HL-60/S4 treated with retinoic acid at 250 ng/mL for 4 days and 3 days (cell line): ENCODE data around the gene ERCC4.

ENCODE experiments used
- in situ Hi-C: fragments of 300-500 bp; cut with MboI; formaldehyde crosslinking; loops from 2 replicates; pipeline ENCODE4 v1.7.0; 2022; ENCODE audit warnings: low sequenced_read_pairs

Gene ERCC4

DNA sequence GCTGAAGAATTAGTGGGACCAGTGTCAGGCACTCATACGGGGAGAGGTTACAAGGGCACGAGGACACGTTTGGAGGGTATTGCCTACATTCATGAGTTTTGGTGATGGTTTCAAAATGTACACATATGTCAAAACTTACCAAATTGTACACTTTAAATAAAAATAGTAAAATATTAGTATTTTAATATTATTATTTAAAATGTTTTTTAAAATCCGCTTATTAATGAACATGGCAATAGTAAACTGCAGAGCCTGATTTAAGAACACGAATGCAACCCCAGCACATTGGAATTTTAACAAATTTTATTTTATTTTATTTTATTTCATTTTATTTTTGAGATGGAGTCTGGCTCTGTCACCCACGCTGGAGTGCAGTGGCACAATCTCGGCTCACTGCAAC, 10.9 kb upstream of the ERCC4 start:
- in situ Hi-C loops: loop anchor here (25.0 kb wide), 1 partner anchor 628 kb away; no protein-coding TSS in a partner anchor

DNA sequence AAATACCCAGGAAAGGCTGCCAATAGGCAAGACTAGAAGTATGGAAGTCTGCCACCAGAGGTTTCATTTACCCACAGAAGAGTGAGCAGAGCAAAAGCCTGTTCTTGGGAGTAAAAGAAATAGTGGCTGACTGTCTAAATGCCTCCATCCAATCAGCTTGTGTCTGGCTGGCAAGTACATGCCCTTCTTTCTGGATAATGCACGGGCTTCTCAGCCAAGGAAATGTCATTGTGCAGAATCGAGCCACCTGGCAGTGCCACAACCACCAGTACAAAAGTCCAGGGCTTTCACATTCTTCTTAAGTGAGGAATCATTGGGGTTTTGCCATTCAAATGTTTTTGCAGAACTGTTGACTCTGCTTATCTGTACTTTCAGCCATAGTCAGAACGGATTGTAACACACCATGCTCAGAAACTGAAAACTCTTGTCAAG, 10.1 kb upstream of the ERCC4 start:
- in situ Hi-C loops: loop anchor here (25.0 kb wide), 1 partner anchor 627 kb away; no protein-coding TSS in a partner anchor

DNA sequence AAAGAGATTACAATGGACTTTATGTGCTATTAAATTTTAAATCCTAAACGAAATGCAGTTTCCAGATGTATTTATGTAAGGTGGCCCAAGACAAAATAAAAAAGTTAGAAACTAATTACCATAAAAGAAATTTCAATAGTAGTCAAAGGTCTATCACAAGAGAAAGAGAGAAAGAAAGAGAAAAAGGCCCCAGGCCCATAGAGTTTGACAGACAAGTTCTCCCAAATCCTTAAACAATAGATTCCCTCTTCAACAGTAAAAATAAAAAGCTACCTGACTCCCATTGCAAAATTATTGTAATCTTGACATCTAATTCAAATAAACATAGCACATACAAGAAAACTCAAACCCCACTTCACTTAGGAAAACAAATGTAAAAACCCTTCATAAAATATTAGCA, 8.6 kb upstream of the ERCC4 start:
- in situ Hi-C loops: loop anchor here (25.0 kb wide), 1 partner anchor 626 kb away; no protein-coding TSS in a partner anchor

DNA sequence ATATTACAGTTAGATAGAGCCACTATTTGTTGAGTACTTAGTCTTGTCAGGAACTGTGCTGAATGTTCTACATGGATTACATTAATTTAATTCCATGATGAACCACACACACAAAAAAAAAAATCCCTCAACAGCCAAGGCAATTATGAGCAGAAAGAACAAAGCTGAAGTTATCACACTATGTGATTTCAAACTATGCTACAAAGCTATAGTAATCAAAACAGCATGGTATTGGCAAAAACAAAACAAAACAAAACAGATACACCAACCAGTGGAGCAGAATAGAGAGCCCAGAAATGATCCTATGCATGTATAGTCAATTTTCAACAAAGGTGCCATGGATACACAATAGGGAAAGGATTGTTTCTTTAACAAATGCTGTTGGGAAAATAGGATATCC, 8.1 kb upstream of the ERCC4 start:
- in situ Hi-C loops: loop anchor here (25.0 kb wide), 1 partner anchor 625 kb away; no protein-coding TSS in a partner anchor

DNA sequence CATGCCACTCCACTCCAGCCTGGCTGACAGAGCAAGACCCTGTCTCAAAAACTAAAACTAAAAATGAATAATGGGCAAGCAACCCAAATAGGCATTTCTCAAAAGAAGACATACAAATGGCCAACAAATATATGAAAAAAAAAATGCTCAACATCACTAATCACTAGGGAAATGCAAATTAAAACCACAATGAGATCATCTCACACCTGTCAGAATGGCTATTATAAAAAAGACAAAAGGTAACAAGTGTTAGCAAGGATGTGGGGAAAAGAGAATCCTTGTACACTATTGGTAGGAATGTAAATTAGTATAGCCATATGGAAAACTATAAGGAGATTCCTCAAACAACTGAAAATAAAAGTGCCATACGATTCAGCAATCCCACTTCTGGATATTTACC, 7.1 kb upstream of the ERCC4 start:
- in situ Hi-C loops: loop anchor here (25.0 kb wide), 1 partner anchor 624 kb away; no protein-coding TSS in a partner anchor

DNA sequence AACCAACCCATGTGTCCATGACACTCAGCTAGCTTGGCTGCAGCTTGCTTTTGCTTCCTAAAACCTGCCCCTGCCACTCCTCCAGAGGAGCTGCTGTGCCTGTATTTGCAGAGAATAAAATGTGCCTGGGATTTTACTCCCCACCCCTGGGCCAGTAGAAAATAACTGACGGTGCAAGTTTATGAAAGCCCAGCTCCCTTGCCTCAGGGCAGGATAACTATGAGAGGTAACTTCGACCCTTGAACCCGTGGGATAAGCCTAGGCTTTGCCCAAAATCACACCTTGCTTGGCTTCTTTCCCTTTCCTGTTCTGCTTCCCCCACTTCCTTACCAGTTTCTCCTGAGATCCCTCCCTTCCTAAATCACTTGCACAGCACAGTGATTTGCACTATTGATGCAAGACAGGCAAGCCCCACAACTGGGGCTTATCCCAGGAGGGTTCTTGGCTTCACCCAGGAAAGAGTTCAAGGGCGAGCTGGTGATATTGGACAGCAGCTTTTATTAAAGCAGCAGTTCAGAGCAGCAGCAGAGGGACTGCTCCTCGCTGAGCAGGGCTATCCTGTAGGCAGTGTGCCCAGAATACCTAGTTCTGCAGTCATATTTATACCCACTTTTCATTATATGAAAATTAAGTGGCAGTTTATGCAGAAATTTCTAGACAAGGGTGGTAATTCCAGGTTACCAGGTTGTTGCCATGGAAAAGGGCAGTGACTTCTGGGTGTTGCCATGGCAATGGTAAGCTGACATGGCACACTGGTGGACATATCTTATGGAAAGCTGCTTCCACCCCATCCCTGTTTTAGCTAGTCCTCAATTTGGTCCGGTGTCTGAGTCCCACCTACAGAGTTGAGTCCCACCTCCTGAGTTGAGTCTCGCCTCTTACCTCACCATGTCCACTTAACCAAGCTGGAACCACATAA, 6.3 kb upstream of the ERCC4 start:
- in situ Hi-C loops: loop anchor here (25.0 kb wide), 1 partner anchor 624 kb away; no protein-coding TSS in a partner anchor

DNA sequence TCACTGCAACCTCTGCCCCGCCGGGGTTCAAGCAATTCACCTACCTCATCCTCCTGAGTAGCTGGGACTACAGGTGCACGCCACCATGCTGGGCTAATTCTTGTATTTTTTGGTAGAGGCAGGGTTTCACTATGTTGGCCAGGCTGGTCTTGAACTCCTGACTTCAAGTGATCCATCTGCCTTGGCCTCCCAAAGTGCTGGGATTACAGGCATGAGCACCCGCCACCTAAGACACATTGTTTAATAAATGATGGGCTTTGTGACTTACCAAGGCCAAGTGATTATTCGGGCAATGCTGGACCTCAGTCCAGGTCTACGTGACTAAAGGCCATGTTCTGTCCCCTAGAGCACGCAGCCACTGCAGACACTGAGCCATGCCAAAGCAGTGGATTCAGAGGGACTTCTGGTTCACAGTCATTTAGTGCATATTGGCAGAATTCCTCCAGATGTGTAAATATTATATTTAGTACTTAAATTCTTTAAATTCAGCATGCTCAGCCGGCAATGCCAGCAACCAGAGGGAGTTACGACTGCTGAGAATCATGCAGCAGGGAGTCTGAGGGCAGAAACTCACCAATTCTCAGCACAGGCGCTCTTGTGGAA, 4.8 kb upstream of the ERCC4 start:
- in situ Hi-C loops: loop anchor here (25.0 kb wide), 1 partner anchor 622 kb away; no protein-coding TSS in a partner anchor

DNA sequence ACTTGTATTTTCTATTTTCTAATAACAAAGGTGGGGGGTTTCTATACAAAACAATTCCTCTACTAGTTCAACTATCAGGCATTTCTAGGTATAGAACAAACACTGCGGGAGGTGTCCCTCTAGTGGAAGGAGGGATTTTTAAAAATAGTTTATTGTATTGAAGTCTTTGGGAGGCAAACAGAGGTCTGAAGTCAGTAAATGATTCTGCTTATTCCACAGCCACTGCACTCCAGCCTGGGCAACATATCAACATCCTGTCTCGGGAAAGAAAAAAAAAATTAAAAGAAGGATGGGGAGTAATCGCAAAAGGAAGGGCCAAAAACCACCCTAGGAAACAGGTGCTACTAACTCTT, 648 bp upstream of the ERCC4 start:
- in situ Hi-C loops: loop anchor here (25.0 kb wide), 1 partner anchor 618 kb away; no protein-coding TSS in a partner anchor

DNA sequence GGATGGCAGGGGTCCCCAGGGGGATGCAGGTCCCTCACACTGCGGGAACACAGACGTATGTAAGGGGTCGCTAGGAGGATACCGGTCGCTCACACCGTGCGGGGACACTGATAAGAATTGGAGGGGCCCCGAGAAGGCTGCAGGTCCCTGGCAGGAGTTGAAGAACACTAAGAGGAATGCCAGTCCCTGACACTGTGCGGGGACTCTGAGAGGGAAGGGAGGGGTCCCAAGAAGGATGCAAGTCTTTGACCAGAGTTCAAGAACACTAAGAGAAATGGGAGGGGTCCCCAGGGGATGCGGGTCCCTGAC, 510 bp downstream of the ERCC4 start:
- in situ Hi-C loops: loop anchor here (25.0 kb wide), 1 partner anchor 617 kb away; no protein-coding TSS in a partner anchor

DNA sequence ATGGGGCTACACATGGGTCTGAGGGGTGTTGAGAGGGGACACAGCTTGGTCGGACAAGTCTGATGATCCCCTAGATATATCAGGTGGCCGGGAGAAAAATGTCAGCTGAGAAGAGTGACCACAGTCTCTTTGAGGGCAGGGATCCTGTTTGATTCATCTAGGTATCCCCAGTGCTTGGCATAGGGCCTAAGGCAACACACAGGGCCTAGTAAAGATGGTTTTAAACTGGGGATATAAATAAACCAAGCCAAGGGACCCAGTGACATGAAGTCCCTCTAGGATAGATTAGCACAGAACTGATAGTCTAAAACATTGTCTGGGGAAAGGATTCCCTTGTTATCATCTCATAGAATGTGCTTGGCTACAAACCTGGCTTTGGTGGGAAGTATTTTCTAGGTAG, 1.4 kb downstream of the ERCC4 start:
- in situ Hi-C loops: loop anchor here (25.0 kb wide), 1 partner anchor 616 kb away; no protein-coding TSS in a partner anchor

DNA sequence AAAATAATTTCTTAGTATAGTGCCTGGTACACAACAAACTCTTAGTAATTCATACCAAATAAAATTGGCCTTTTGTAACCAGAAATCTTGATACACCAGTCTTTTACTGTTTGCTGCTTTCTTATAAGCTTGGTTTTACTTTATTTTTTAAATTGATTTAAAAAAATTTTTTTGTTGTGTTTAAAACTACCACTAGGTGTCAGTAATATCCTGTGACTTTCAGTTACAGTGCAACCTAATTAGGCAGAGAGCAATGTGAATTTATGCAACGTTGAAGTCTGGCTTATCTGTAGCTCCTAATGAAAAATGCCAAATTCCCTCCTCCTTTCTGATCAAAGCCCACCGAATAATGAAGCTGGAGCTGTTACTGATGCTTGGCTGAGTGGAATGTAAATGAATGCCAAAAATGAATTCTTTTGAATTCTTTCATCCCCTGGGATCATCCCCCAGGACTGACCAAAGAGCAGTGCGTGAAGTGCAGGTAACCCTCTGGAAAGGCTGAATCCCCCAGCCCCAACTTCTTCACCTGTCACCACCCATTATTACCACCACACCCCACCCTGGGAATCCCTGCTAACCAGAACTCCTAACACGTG, 3.8 kb downstream of the ERCC4 start:
- in situ Hi-C loops: loop anchor here (25.0 kb wide), 1 partner anchor 614 kb away; no protein-coding TSS in a partner anchor

DNA sequence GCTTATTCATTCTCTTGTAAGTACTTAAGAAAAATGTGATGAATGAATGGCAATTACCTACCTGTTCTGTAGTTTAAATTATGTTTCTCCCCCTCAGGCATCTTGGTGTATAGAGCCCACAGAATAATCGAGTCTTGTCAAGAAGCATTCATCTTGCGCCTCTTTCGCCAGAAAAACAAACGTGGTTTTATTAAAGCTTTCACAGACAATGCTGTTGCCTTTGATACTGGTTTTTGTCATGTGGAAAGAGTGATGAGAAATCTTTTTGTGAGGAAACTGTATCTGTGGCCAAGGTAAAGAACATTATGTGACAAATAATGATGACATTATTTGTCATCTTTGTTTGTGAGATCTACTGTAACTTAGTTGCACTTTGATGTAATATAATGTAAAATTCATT, 6.5 kb downstream of the ERCC4 start:
- in situ Hi-C loops: loop anchor here (25.0 kb wide), 1 partner anchor 361 kb away; no protein-coding TSS in a partner anchor

DNA sequence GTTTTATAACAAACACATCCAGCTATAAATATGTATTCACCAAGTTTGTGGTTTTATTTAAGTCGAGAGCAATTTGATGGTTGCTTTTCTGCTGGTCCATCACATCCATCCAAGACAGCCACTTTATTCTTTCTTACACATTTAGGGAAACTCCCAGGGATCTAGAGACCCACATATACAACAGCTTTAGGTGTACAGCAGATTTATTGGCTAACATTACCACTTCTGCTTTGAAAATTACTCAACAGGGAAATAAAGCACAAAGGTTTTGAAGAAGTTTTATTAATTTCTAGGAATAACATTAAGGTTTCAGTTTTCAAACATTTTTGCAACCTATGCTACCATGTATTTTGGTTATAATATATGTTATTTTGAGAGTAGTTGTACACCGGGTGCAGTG, 6.9 kb downstream of the ERCC4 start:
- in situ Hi-C loops: loop anchor here (25.0 kb wide), 1 partner anchor 360 kb away; no protein-coding TSS in a partner anchor

DNA sequence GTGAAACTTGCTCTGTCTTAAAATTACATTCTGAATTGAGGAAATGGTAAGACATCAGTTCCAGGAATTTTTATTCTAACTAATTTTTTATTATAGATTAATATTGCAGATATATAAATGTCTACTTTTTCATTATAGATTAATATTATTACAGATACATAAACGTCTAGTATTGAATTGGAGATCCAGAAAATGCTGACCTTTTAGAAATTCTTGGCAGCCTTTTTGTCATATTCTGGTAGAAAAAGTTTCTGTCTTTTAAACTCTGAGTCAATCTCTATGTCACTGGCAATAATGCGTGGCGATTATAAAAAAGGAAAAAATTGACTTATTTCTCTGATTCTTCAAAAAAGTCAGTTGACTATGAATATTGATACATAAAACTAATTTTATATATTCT, 8.7 kb downstream of the ERCC4 start:
- in situ Hi-C loops: loop anchor here (25.0 kb wide), 1 partner anchor 359 kb away; no protein-coding TSS in a partner anchor

DNA sequence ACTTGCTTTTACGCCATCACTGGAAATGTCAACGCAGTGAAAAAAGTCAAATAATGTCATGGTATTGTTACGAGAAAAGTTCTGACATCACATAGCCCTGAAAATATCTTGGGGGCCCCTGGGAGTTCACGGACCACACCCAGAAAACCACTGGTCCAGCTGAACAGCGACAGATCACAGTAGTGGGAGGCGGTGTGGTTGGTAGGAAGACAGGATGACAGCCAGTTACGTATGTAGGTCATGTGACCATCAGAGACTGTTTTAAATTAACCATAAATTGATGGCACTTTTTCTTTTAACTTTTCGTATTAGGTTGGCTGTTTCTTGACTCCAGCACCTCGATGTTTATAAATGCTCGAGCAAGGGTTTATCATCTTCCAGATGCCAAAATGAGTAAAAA, 11.9 kb downstream of the ERCC4 start:
- in situ Hi-C loops: loop anchor here (25.0 kb wide), 1 partner anchor 355 kb away; no protein-coding TSS in a partner anchor

DNA sequence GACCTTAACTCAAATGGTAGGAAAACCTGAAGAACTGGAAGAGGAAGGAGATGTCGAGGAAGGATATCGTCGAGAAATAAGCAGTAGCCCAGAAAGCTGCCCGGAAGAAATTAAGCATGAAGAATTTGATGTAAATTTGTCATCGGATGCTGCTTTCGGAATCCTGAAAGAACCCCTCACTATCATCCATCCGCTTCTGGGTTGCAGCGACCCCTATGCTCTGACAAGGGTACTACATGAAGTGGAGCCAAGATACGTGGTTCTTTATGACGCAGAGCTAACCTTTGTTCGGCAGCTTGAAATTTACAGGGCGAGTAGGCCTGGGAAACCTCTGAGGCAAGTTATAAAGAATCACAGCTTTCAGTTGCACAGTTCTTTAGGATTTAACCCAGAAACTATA, 15.5 kb downstream of the ERCC4 start:
- in situ Hi-C loops: loop anchor here (25.0 kb wide), 1 partner anchor 352 kb away; no protein-coding TSS in a partner anchor

DNA sequence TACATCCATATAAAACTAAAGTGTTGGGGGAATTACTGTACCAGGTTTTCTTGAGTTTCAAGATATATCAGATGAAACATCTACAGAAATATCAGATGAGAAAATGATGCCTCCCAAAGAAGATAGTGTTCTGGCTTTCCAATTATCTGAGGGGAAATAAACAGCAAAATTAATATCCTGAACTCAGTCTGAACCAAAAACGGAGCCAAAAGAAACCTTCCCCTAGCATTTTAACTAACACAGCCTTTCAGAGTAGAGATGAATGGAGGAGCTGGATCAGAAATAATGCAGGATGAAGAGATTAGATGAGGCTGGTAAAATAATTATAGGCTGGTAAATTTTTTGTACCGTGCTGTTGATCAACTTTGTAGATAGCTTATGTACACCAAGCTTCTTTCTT, 16.2 kb downstream of the ERCC4 start:
- in situ Hi-C loops: loop anchor here (25.0 kb wide), 1 partner anchor 351 kb away; no protein-coding TSS in a partner anchor

DNA sequence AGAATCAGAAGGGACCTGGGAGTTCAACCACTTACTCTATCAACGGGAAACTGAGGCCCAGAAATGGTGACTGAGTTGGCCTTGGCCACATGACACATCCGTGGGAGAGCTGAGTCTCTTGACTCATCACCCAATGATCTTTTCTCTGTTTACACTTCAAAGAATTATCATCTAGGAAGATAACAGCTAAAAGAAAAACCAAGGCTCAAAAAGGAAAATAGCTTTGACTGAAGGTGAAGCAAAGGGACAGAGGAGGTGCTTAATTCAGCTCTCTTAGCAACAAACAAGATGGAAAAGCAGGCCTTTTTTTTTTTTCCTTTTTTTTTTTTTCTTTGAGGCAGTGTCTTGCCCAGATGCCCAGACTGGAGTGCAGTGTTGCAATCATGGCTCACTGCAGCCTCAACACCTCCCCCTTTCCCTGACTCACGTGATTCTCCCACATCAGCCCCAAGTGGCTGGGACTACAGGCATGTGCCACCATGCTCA, 16.7 kb downstream of the ERCC4 start:
- in situ Hi-C loops: loop anchor here (25.0 kb wide), 1 partner anchor 351 kb away; no protein-coding TSS in a partner anchor

DNA sequence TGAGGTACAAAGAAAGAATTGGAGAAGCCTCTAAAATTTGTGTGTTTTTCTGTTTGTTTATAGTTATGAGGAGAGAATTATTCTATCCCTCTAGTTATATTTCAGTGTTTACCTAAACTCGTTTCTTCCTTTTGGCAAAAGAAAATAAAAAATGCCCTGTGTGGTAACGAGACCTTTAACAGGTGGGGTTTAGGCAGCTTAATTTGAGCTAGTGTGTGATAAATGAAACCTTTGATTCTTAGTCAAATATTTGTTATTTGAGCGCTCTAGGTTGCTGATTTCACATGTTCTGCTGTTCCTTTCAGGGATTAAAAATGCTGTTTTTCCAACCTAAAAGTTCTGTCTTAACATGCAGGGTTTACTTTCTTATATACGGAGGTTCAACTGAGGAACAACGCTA, 17.5 kb downstream of the ERCC4 start:
- in situ Hi-C loops: loop anchor here (25.0 kb wide), 1 partner anchor 350 kb away; no protein-coding TSS in a partner anchor

DNA sequence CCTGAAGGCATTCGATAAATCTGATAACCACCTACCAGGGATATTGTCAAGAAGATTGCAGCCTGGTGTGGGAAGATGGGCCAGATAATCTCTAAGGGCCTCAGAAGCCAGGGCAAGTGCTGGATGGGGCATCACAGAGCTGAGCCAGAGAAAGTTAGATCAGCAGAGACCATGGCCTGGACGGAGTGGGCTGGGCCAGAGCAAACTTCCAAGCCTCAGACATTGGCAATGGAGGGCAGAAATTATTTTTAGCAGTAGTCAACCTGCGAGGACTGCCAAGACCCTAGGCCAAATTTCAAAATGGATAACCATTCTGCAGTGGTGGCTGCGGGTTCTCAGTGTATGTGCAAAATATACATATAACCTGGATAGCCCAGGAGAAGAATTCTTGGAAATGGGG, 18.5 kb downstream of the ERCC4 start:
- in situ Hi-C loops: loop anchor here (25.0 kb wide), 1 partner anchor 349 kb away; no protein-coding TSS in a partner anchor
